ENCODE measurements around the gene RAD51B. TPM values are rescaled to one million over a fixed set of nuclear protein-coding genes. Genes with fewer than 3 reads are reported as not detected.

The RAD51B gene
- total and polyA plus RNA-seq, 2 donors (not counting 1 experiment from before 2014, with no cell fraction given) = 4.6 to 16.3 TPM

- Histone ChIP-seq H3K9me3 (ENCODE audit: control insufficient read depth, insufficient read depth, low read depth, low read length) (no peaks in the 10 kb centered on the region), H4K20me1 (ENCODE audit: control insufficient read depth, extremely low read depth, insufficient read depth, low read length) (no peaks in the 10 kb centered on the region), H3K4me3 (replicated peaks in 1 of 4; ENCODE audit: control extremely low read depth in 1 of 4, insufficient read depth in 1 of 4, low read depth in 3 of 4, low read length in 4 of 4) (no peak overlapping the region), H3K4me2 (ENCODE audit: extremely low read depth, insufficient read depth, low read length) (no peak overlapping the region), H2AFZ (ENCODE audit: low read length) (no peak overlapping the region), H3K36me3 (ENCODE audit: control insufficient read depth, insufficient read depth, low read length) (no peaks in the 10 kb centered on the region), H3K79me2 (ENCODE audit: control insufficient read depth, insufficient read depth, low read length) (no peaks in the 10 kb centered on the region), H3K27me3 (ENCODE audit: control insufficient read depth, insufficient read depth, low read length) (no peaks in the 10 kb centered on the region), H3K4me1 (ENCODE audit: control insufficient read depth, extremely low read depth, insufficient read depth, low read length) (no peaks in the 10 kb centered on the region), H3K27ac (ENCODE audit: insufficient read depth, low read length) (no peak overlapping the region), H3K9ac (ENCODE audit: insufficient read depth, low read length) (no peak overlapping the region)
- TF ChIP-seq CTCF (conservative IDR thresholded peaks at IDR 0.05 in 1 of 2, IDR thresholded peaks at IDR 0.05 in 1 of 2; ENCODE audit: low read depth in 1 of 2, low read length in 2 of 2) (no peak), EZH2 (IDR thresholded peaks at IDR 0.05; ENCODE audit: low read length, missing control alignments) (no peak)
- DNase-seq (ENCODE audit: low read depth in 2 of 2) = no peak
Measured at GRCh38 chr14:68374682-68375081, 555.1 kb downstream of the RAD51B start.

GRCh38 chr14:68375376-68375775 lies 555.8 kb downstream of the RAD51B start:
- Histone ChIP-seq H3K4me2 (ENCODE audit: extremely low read depth, insufficient read depth, low read length) (no peak overlapping the region), H3K9ac (ENCODE audit: insufficient read depth, low read length) (no peak overlapping the region), H2AFZ (ENCODE audit: low read length) (no peak overlapping the region), H3K4me1 (ENCODE audit: control insufficient read depth, extremely low read depth, insufficient read depth, low read length) (no peaks in the 10 kb centered on the region), H3K27me3 (ENCODE audit: control insufficient read depth, insufficient read depth, low read length) (no peaks in the 10 kb centered on the region), H3K79me2 (ENCODE audit: control insufficient read depth, insufficient read depth, low read length) (no peaks in the 10 kb centered on the region), H3K4me3 (replicated peaks in 1 of 4; ENCODE audit: control extremely low read depth in 1 of 4, insufficient read depth in 1 of 4, low read depth in 3 of 4, low read length in 4 of 4) (no peak overlapping the region), H3K27ac (ENCODE audit: insufficient read depth, low read length) (no peak overlapping the region), H3K9me3 (ENCODE audit: control insufficient read depth, insufficient read depth, low read depth, low read length) (no peaks in the 10 kb centered on the region), H3K36me3 (ENCODE audit: control insufficient read depth, insufficient read depth, low read length) (no peaks in the 10 kb centered on the region), H4K20me1 (ENCODE audit: control insufficient read depth, extremely low read depth, insufficient read depth, low read length) (no peaks in the 10 kb centered on the region)
- DNase-seq (ENCODE audit: low read depth in 2 of 2) = no peak
- TF ChIP-seq EZH2 (IDR thresholded peaks at IDR 0.05; ENCODE audit: low read length, missing control alignments) (no peak), CTCF (conservative IDR thresholded peaks at IDR 0.05 in 1 of 2, IDR thresholded peaks at IDR 0.05 in 1 of 2; ENCODE audit: low read depth in 1 of 2, low read length in 2 of 2) (no peak)

GRCh38 chr14:68376067-68376779 lies 556.6 kb downstream of the RAD51B start:
- H3K4me2 ChIP-seq (ENCODE audit: extremely low read depth, insufficient read depth, low read length) = no peak overlapping the region
- H3K9ac ChIP-seq (ENCODE audit: insufficient read depth, low read length) = no peak overlapping the region
- no peaks in the 10 kb centered on the region for H3K4me1 ChIP-seq (ENCODE audit: control insufficient read depth, extremely low read depth, insufficient read depth, low read length)
- no peaks in the 10 kb centered on the region for H3K27me3 ChIP-seq (ENCODE audit: control insufficient read depth, insufficient read depth, low read length)
- H3K27ac ChIP-seq (ENCODE audit: insufficient read depth, low read length) = no peak overlapping the region
- no peaks in the 10 kb centered on the region for H3K79me2 ChIP-seq (ENCODE audit: control insufficient read depth, insufficient read depth, low read length)
- no peak overlapping the region for H3K4me3 ChIP-seq (replicated peaks in 1 of 4; ENCODE audit: control extremely low read depth in 1 of 4, insufficient read depth in 1 of 4, low read depth in 3 of 4, low read length in 4 of 4)
- peak in 1 of 2 donors; percentile 81 for DNase-seq (ENCODE audit: low read depth in 2 of 2)
- no peak for TF ChIP-seq CTCF (conservative IDR thresholded peaks at IDR 0.05 in 1 of 2, IDR thresholded peaks at IDR 0.05 in 1 of 2; ENCODE audit: low read depth in 1 of 2, low read length in 2 of 2)
- TF ChIP-seq EZH2 (IDR thresholded peaks at IDR 0.05; ENCODE audit: low read length, missing control alignments) = no peak
- H2AFZ ChIP-seq (ENCODE audit: low read length) = no peak overlapping the region
- H3K9me3 ChIP-seq (ENCODE audit: control insufficient read depth, insufficient read depth, low read depth, low read length) = no peaks in the 10 kb centered on the region
- no peaks in the 10 kb centered on the region for H4K20me1 ChIP-seq (ENCODE audit: control insufficient read depth, extremely low read depth, insufficient read depth, low read length)
- H3K36me3 ChIP-seq (ENCODE audit: control insufficient read depth, insufficient read depth, low read length) = no peaks in the 10 kb centered on the region
